Spleen (tissue), 7 donors: Measurements from ENCODE around the gene USF3.

ENCODE experiments used
- POLR2A ChIP-seq, 3 donors: fragments of 450-650 bp; IDR thresholded peaks; one replicate each; pipeline ENCODE4 v1.5.1; 2017; ENCODE audit warnings: antibody characterized with exemption in 3 of 3, mild to moderate bottlenecking in 1 of 3
- TF ChIP-seq, protein P1 (sequence below), 11 experiments: fragments of 200-600 bp in 7 of 11; fragments of 450-650 bp in 4 of 11; sonication (generic) in 4 of 11; IDR thresholded peaks in 8 of 11; conservative IDR thresholded peaks in 3 of 11; 1 replicate in 7 of 11; 2 replicates in 4 of 11; pipeline versions ENCODE4 v1.4.0 to v1.8.0; 2016 to 2021; ENCODE audit warnings: antibody characterized with exemption in 11 of 11, inconsistent platforms in 4 of 11, mild to moderate bottlenecking in 1 of 11
- donor health status: DM: no; HTN: no; CAD: no; lungs with moderate emphysema.
- donor health status: DM: no; HTN: no; CAD: no.
- donor health status: DM: no; HTN: no; CAD: no.

DNA sequence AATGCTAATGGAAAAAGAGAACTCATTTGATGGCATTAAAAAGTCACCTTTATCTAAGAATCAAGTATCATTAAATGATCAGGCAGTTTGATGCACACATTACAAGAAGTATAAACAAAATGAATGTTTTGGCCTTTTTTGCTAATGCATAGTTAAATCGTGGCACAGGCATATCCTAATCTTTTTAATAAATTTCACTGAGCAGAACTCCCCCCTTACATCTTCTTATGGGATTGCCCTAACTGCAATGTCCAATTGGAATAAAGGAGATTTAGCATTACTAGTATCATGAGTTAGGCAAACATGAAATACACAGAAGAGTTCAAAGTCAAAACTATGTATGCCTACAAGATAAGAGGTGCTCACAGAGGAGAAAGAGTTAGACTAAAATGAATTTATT lies 32.7 kb downstream of the USF3 start:
- TF ChIP-seq, protein P1, sequence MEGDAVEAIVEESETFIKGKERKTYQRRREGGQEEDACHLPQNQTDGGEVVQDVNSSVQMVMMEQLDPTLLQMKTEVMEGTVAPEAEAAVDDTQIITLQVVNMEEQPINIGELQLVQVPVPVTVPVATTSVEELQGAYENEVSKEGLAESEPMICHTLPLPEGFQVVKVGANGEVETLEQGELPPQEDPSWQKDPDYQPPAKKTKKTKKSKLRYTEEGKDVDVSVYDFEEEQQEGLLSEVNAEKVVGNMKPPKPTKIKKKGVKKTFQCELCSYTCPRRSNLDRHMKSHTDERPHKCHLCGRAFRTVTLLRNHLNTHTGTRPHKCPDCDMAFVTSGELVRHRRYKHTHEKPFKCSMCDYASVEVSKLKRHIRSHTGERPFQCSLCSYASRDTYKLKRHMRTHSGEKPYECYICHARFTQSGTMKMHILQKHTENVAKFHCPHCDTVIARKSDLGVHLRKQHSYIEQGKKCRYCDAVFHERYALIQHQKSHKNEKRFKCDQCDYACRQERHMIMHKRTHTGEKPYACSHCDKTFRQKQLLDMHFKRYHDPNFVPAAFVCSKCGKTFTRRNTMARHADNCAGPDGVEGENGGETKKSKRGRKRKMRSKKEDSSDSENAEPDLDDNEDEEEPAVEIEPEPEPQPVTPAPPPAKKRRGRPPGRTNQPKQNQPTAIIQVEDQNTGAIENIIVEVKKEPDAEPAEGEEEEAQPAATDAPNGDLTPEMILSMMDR (IDR thresholded peaks at IDR 0.05 in 8 of 11, conservative IDR thresholded peaks at IDR 0.05 in 3 of 11): no peak
- no peak for TF ChIP-seq POLR2A (IDR thresholded peaks at IDR 0.05)
